Retinal pigment epithelial cell (primary cell): ENCODE results near the gene IGFBP3.

Experiments
- DNase-seq: peaks from one replicate; pipeline ENCODE4 v3.0.0-alpha.2; 2010; ENCODE audit warnings: low read depth
- H3K4me3 ChIP-seq: 2 replicates; pipeline ENCODE4 v1.5.1; 2011; ENCODE audit warnings: mild to moderate bottlenecking, low read length, control low read depth, moderate library complexity
- TF ChIP-seq, protein P1 (sequence below): conservative IDR thresholded peaks from 2 replicates; pipeline ENCODE4 v1.5.1; 2011; ENCODE audit warnings: low read depth, low read length, control low read depth, inconsistent platforms

Gene IGFBP3

DNA sequence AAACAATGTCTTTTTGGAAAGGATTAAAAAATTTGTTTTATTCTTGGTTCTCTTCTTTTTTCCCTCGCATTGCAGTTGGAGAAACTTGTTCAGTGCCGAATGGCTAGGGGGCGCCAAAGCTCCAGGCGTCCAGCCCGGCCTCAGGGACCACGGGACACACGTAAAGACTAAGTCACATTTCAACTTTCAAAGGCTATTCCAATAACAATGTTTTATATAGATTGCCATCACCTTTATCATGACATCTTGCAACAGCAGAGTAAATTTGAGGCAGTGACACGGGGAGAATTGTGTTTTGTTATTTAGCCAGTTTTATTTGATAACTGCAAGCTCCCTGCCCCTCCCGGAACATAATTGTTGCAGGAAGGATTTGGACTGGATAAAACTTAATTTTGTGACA is 2.2 kb upstream of the IGFBP3 start:
- H3K4me3 ChIP-seq = no peak overlapping the region

DNA sequence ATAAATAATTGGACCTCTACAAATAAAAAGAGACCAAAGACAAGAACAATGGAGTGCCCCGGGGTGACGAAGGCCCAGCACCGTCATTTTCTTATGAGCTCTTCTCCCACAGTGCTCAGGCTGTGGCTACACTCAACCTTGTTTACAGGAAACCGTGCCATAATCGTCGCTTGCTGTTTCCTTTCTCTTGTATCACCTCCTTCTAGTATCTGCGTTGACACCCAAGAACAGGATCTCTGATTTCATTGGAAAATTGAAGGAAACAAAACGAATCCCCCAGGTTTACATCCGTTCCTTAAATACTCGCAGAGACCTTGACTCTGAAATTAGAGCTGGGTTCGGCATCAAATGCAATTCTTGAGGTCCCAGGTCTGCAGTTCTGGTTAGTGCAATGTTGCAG is 1.7 kb upstream of the IGFBP3 start:
- H3K4me3 ChIP-seq = peak overlapping the region; percentile 43
- no peak for DNase-seq
- TF ChIP-seq, protein P1, sequence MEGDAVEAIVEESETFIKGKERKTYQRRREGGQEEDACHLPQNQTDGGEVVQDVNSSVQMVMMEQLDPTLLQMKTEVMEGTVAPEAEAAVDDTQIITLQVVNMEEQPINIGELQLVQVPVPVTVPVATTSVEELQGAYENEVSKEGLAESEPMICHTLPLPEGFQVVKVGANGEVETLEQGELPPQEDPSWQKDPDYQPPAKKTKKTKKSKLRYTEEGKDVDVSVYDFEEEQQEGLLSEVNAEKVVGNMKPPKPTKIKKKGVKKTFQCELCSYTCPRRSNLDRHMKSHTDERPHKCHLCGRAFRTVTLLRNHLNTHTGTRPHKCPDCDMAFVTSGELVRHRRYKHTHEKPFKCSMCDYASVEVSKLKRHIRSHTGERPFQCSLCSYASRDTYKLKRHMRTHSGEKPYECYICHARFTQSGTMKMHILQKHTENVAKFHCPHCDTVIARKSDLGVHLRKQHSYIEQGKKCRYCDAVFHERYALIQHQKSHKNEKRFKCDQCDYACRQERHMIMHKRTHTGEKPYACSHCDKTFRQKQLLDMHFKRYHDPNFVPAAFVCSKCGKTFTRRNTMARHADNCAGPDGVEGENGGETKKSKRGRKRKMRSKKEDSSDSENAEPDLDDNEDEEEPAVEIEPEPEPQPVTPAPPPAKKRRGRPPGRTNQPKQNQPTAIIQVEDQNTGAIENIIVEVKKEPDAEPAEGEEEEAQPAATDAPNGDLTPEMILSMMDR = no peak

More for the DNA sequence above, 2.2 kb upstream of the IGFBP3 start:
- DNase-seq = peak; percentile 38
- TF ChIP-seq, protein P1 = peak; percentile 97

DNA sequence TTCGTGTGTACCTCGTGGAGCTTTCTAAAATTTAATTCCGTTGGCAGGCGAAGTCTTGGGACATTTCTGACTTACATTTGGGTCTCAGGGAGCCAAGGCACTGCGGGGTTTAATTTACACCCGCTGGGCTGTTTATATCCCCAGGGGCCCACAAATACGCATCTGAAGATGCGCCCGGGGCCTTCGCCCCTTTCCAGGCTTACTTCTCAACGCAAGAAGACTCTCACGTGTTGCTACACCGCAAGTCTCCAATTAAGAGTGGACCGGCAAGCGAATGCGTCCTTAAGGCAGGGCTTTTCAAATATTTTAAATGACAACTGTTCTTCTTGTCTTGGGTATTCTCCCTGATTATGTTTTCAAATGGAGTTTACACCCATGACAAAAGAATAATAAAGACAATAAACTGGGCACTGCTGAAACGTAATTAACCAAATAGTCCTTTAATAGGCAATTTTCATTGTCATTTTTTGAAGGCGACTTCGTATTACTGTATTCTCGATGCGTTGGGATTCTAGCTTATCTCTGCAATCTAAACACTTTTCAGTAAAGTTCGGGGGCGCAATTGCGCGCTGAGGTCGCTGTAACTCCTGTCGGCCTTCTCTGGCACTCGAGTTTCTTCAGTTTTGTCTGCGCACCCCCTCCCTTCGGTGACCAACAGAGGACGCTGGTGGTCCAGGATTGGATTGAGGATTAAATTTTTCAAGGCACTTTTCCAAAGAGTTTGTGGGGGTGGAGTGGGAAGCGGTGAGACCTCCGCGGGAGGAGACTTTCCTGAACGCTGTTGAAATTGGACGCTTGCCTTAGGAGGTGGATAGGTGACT is 837 bp upstream of the IGFBP3 start:
- peak; percentile 28 for DNase-seq
- H3K4me3 ChIP-seq = peak overlapping the region; percentile 43
- TF ChIP-seq, protein P1 = peak; percentile 99

DNA sequence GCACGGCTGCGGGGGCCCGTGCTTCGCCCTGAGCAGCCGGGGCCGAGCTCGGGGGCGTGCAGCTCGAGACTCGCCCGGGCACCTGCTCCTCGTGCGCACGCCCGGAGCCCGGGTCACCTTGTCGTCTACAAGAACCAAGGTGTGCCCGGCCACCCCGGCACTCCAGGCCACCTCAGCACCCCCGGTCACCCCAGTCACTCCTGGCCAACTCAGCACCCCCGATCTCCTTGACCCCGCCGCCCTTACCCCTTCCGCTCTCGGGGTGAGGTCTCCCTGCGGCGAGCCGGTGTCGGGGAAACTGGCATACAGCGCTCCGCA is 268 bp upstream of the IGFBP3 start:
- H3K4me3 ChIP-seq = peak overlapping the region; percentile 43
- no peak for DNase-seq
- TF ChIP-seq, protein P1 = no peak

DNA sequence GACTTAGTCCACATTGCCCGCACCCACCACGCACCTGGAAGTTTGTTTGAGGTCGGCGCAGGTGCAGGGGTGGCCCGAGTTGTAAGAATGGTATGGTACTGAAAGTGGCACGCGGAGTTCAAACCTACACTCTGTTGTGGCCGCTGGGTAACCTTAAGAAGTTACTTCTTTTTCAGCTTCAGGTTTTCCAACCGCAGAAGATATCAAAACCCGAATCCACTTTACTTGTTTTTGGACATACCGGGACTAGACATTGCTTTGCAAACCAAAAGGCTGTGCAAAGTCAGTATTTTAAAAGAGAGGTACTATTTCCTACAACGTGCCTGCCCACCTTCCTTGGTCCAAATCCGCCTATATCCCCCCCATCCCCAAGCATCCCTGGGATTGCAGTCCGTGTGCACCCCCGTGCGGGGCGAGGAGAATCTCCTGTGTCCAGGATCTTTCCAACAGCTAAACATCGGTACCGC is 1.0 kb downstream of the IGFBP3 start:
- TF ChIP-seq, protein P1 = no peak
- no peak for DNase-seq
- peak overlapping the region; percentile 40 for H3K4me3 ChIP-seq

DNA sequence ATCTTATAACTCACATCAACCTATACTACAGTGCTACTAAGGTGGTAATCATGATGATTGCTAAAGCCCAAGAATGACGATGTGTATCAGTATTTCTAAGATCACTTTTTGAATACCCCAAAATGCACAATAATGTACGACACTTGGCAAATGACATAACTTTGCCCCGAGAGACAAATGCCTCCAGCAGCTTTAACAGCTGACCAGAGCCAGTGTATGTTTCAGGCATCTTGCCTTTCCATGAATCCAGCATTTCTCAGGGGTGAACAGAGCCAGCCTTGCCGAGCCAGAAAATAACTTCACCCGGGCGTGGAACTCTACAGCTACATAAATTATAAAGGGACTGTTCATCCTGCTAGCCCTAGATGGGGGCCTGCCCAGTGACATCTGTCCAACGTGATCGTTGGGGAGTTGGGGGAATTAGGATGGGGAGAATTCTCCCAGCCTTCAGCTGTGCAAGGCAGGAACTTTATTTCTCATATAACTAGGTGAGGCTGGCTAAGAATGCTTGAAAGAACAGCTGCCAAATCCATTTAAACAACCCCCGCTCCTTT is 1.8 kb downstream of the IGFBP3 start:
- TF ChIP-seq, protein P1 = no peak
- H3K4me3 ChIP-seq = peak overlapping the region; percentile 40

DNA sequence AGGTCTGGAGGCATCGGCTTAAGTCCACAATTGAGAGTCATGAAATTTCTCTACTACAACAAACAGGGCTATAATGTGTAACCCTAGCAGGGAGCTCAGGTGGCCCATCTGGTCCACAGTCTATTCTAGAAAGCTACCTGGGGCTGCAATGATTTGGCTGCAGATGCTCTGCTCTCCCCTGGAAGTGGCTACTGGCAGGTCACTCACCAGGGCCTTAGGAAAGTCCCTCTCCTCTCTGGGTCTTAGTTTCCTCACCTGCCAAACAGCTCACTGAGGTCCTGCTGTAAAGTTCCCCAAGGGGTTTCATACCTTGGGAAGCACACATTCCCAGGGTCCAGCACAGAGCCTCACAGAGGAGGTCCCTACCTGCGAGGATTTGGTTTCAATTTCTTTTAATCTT is 2.5 kb downstream of the IGFBP3 start:
- DNase-seq = no peak
- H3K4me3 ChIP-seq = no peak overlapping the region
- TF ChIP-seq, protein P1 = no peak

More for the DNA sequence above, 1.8 kb downstream of the IGFBP3 start:
- DNase-seq = no peak
